IPS DF 19.7 (cell line): ENCODE results near the gene DNAH17.

Source experiments
- DNase-seq: peaks from one replicate; pipeline ENCODE4 v3.0.0-alpha.2; 2013; ENCODE audit warnings: low read depth, low spot score

The DNAH17 gene, protein sequence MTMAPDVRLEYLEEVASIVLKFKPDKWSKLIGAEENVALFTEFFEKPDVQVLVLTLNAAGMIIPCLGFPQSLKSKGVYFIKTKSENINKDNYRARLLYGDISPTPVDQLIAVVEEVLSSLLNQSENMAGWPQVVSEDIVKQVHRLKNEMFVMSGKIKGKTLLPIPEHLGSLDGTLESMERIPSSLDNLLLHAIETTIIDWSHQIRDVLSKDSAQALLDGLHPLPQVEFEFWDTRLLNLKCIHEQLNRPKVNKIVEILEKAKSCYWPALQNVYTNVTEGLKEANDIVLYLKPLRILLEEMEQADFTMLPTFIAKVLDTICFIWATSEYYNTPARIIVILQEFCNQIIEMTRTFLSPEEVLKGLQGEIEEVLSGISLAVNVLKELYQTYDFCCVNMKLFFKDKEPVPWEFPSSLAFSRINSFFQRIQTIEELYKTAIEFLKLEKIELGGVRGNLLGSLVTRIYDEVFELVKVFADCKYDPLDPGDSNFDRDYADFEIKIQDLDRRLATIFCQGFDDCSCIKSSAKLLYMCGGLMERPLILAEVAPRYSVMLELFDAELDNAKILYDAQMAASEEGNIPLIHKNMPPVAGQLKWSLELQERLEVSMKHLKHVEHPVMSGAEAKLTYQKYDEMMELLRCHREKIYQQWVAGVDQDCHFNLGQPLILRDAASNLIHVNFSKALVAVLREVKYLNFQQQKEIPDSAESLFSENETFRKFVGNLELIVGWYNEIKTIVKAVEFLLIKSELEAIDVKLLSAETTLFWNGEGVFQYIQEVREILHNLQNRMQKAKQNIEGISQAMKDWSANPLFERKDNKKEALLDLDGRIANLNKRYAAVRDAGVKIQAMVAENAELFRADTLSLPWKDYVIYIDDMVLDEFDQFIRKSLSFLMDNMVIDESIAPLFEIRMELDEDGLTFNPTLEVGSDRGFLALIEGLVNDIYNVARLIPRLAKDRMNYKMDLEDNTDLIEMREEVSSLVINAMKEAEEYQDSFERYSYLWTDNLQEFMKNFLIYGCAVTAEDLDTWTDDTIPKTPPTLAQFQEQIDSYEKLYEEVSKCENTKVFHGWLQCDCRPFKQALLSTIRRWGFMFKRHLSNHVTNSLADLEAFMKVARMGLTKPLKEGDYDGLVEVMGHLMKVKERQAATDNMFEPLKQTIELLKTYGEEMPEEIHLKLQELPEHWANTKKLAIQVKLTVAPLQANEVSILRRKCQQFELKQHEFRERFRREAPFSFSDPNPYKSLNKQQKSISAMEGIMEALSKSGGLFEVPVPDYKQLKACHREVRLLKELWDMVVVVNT (N-terminal part only)

DNA sequence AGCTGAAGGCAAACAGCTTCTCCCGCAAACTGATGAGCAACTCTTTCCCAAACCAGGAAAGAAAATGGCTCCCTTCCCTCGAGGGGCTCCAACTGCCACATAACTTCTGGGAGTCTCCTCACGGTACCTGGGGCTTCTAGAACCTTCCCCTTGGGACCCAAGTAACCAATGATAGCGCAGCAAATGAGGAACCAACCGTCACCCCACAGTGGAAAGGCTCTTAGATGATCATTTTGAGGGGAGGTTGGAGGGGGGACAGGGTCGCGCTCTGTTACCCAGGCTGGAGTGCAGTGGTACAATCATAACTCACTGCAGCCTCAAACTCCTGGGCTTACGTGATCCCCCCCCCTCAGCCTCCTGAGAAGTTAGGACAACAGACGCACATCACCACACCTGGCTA, at the start of gene DNAH17:
Gene DNAH17, minus strand, starts transcription at position 101 of the 400 bp plus-strand sequence. CDS start 2,339 bp downstream, outside the sequence.
- no peak for DNase-seq

DNA sequence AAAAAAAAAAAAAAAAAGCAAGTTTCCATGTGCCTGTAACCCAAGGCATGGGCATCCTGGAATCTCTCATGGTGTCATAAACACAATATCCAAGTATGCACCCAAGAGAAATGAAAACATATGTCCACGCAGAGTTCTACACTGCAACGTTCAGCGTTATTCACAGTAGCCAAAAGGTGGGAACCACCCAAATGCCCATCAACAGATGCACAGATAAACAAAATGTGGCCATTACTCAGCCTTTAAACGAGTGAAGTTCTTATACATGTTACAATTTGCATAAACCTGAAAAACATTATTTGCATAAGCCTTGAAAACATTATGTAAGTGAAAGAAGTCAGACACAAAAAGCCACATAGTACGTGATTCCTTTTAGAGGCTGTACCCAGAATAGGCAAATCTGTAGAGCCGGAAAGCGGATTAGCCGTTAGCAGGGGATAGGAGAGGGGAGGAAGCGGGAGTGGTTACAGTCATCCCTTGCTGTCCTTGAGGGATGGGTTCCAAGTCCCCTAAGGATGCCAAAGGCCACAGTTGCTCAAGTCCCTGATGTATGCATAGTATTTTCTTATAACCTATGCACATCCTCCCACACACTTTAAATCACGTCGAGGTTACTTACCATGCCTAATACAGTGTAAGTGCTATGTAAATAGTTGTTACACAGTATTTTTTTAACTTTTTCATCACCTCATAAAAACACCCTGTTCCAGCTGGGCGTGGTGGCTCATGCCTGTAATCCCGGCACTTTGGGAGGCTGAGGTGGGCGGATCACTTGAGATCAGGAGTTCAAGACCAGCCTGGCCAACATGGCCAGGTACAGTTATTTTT, 47.3 kb upstream of the DNAH17 start:
- DNase-seq = no peak

DNA sequence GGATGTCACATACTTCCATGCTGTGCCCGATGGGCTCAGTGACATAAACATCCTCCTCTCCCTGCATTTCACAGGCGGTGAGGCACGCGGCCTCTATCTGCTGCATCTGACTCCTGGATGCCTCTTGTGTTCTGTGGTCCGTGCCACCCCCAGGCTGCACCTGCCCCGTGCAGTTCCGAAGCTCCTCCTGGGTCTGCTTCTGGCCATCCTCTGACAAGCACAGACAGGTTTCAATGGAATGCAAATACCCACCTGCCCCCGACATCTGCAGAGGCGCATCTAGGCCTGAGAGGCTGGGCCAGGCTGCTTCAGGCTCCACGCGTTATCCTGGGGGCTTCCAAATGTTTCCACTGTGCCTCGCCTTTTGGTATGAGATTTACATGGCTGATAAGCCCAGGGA, 46.3 kb upstream of the DNAH17 start:
- no peak for DNase-seq

DNA sequence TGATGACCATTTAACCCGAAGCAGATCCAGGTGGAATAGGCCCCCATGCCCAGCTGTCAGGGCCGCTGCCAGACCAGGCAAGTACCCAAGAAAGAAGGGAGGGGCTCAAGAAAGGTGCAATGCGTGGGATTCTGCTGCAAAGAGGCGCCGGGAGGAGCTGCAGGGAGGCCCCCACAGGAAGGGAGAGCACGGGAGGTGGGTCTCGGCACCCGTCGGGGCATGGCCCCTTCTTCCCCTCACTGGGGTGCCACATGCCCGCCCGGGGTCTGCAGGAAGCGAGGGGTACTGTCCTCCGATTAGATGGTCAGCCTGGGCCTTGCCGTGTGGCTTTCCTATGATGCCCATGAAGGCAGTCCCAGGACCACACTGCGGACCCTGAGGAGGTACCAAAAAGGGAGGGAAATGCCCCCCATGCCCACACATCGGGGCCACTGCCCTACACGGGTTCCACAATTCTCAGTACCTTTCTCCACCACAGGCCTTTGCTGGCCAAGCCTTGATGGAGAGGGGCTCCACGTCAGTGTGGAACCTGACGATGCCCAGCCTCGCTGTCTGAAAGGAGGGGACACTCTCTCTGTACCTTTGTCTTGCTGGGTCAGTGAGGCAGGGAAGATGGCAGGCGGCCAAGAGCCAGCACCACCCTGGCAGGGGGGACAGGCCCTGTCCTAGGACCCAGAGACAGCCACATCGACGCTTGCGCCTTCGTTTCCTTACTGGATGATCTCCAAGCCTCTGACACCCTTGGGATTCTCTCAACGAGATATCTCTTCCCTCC, 45.5 kb upstream of the DNAH17 start:
- DNase-seq = no peak

DNA sequence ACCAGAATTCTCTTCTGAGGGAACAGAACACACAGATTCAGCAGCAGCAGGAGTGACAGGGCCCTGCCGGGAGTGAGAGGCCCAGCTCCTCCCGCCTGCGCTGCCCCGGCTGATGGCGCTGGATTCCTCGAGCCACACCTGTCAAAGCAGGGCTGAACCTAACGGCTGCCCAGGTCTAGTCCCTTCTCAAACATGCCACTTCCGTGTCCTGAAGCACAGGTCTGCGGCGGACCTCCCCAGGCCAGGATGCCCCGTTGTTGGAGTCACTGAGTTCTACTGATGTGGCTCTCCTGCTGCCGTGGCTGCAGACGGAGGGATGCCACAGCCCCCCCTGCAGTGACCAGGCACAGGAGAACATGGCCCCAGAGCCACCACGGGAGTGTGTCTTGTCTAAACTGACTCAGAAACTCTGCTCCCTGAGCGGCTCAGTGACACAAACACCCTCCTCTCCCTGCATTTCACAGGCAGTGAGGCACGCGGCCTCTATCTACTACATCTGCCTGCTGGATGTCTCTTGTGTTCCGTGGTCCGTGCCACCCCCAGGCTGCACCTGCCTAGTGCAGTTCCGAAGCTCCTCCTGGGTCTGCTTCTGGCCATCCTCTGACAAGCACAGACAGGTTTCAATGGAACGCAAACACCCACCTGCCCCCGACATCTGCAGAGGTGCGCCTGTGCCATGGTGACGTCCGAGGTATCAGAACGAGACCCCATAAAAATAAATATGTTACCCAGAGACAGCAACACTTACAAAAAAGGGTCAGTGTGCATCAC, 44.7 kb upstream of the DNAH17 start:
- no peak for DNase-seq

DNA sequence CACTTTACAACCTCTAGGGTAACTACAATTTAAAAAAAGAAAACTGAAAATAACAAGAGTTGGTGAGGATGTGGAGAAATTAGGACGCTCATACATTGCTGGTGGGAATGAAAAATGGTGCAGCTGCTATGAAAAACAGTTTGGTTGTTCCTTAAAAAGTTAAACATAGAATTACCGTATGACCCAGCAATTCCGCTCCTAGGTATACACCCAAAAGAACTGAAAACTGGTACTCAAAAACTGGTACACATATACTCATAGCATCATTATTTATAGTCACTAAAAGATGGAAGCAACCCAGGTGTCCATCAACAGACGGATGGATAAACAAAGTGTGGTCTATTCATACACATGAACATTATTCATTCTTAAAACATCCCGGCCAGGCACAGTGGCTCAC, 42.9 kb upstream of the DNAH17 start:
- no peak for DNase-seq

DNA sequence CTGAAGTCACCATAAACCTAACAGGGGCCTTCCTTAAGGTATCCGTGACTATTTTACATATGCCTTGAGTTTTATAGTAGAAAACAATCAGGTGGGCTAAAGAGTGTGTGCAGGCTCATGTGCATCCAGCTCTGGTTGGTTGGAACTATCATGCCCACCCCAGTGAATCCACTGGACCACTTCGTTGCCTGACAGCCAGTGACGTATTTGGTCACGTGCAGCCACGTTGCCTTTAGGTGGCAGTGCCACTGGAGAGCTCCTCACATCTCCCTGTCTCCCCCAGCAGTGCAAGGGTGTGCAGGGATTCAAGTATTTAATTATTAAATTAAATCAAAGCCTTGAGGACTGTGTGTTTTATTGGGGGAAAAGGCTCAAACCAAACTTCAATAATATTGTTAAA, 42.1 kb upstream of the DNAH17 start:
- no peak for DNase-seq

DNA sequence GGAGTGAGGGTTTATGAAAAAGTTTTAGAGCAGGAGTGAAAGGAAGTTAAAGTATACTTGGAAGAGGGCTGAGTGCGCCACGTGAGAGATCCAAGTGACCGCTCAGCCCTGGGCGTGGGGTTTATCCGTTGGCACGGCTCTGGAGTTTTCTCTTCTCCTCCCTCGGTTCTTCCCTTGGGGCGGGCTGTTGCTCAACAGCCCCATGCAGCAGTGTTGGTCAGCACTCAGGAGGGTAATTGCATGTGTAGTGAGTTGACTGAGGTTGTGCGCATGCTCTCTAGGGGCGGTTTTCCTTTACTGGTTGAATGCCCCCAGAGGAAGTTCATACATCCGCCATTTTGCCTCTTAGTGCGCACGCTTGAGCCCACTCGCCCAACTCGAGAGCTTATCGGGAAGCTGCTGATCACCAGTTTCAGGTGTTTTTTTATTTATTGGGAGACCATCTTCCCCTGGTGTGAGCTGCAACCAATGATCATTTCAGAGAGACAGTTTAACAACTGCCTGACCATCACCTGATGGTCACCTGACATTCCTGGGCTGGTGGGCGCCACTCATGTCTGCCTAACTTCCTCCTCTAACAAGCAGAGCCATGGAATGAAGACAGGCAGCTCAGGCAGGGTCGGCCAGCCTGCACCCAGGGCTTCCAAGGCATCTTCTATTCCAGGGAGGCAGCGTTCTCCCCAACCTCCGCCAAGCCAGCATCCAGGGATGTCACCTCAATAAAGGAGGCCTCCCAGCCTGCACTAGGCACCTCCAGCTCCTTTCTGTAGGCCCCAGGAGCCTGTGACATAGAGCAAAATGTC, 41.3 kb upstream of the DNAH17 start:
- DNase-seq = no peak

DNA sequence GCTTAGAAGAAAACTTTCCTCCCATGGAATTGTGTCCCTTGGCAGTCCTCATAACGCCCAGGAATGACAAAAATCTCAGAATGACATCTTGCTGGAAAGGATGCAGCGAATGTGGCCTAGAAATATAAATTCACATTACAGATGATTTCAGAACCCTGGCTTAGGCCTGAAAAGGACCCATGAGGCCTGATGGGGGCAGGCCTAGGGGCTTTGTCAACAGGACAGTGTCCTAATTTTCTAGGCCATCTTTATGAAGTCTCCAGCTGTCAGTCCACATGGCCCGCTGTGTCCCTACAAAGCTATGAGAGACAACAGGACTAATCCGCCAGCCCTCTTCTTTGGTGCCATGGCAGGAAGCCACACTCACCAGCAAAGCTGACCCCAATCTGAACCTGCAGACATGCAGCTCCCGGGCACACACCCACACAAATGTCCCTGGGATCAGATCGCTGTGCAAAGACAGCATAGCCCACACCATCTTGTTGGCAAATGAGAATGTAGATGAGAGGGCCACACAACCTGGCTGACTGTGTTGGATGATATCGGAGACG, 40.4 kb upstream of the DNAH17 start:
- no peak for DNase-seq

DNA sequence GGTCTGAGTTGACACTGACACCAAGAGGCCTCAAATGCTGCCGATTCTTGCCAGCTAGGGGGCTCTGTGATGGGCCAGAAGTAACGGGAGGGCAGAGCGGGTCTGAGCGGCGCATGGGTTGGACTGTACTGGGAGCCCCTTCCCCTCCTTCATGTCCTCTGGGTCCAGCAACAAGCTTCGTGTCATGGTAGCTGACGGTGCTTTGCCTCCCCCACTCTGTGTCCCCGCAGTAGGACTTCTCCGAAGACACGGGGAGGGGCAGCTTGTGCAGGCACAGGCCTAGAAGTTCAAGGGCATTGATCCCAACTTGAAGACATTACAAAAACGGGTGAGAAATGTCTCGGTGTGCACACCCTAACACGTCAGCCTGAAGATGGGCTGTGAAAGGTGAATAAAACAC, 39.8 kb upstream of the DNAH17 start:
- no peak for DNase-seq

DNA sequence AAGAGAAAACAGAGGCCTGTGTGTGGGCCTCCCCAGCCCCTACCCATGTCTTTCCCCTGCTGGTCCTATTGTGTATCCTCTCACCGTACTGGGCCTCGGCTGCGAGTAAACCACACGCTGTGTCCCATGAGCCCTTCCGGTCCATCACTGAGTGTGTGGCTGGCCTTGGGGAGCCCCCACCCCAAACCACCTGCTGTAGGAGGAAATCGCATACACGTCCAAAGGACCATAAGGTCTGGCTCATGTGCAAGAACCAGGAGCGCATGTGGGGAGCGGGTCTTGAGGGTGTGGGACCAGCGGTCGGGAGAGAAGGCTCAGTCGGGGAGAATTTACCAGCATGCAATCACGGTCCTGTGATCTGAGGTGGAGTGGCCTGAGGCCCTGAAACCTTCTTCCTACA, 38.4 kb upstream of the DNAH17 start:
- no peak for DNase-seq

DNA sequence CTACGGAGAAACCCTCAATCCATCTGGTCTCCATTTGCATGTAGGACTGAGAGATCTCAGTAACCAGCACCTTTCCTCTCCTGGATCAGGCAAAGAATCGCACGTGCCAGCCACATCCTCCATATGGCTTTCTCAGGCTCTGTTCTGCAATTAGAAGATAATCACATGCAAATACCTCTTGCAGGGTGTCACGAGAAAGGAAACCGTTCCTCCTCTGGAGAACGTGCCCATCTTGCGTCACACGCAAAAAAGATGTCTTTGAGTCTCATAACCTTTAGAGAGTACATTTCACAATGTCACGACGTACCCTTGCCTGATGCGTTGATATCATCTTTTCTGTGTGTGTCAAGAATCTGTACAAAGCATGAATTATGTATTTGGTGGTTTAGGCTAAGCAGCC, 36.2 kb upstream of the DNAH17 start:
- no peak for DNase-seq

DNA sequence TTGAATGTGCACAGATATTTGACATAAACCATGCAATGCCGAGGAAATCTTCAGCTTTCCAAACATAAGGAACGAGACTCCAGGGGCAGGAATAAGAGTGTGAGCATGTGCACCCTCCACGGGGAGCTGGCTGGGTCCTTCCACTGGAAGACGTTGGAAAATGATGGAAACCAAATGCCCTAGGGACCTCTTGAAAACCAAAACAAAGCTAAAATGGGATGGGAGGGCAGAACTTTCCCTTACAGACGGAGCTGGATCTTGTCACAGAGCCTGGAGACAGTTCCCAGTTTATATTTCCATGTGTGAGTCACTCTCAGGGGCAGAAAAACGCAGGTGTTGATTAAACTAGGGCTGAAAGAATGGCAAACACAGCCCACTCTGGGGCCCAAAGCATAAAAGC, 34.4 kb upstream of the DNAH17 start:
- DNase-seq = no peak

DNA sequence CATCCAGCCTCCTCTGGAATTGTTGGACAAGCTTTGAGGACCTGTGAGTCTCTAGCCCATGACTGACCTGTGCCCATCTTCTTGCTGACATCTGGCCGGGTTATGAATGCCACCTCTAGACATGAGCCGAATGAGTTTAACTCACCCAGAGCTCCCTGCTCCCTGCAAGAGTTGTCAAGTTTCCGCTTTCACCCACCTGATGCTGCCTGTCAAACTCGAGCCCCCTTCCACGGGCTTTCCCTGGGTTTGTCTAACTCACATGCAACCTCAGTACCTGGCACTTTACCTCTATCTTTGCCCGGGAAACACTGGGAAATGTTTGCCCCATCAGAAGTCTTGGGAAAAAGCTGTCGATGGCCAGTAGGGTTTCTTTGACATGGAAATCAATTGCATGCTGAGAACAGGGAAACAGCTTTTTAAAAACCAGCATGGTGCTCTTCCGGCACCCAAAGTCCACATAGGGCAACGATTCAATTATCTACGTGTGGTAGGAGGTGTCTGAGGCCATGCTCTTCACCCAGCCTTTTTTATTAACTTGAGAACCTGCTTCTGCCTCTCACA, 33.8 kb upstream of the DNAH17 start:
- no peak for DNase-seq

DNA sequence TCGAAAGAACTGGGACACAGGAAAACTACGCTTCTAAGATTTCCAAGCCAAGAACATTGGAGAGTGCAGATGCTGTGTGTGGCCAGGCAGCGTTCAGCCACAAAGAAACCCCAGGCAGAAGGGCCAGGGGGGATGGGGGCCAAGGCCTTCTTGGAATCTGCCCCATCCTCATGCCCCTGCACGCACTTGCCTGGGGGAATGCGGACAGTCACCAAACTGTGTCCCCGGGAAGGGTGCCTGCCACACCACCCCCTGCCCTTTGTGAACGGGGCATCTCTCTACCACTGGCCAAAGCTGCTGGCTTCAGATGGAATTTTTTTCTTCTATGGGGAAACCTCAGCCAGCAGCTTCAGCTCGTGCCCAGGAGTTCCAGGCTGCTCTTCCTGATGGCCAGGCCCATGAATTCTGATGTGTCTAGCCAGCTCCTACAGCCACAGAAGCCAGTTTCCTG, 32.0 kb upstream of the DNAH17 start:
- DNase-seq = no peak

DNA sequence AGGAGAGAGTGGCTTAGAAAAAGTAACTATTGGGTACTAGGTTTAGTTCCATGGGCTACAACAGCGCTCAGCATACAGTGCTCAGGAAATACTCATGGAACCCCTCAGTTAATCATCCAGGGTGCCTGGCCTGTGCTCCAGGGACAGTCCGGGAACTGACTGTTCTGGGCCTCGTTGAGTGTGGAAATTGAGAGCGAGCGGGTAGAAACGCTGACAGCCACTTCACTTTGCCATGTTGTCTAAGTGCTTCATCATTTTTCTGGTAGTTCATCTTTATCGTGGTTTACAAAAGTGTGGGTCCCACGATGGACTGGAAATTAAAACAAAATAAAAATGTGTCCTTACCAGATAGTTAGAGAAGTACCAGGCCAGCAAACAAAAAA, 31.6 kb upstream of the DNAH17 start:
- DNase-seq = no peak

DNA sequence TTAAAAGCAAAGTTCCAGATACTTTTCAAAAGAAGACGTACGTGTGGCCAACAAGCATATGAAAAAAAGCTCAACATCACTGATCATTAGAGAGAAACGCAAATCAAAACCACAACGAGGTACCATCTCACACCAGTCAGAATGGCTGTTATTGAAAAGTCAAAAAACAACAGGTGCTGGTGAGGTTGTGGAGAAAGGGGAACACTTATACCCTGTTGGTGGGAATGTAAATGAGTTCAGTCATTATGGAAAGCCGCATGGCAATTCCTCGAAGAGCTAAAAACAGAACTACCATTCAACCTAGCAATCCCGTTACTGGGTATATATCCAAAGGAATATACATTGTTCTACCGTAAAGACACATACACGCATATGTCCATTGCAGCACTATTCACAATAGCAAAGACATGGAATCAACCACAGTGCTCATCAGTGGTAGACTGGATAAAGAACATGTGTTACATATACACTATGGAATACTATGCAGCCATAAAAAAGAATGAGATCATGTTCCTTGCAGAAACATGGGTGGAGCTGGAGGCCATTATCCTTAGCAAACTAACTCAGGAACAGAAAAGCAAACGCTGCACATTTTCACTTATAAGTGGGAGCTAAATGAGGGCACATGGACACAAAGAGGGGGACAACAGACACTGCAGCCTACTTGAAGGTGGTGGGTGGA, 31.1 kb upstream of the DNAH17 start:
- no peak for DNase-seq
